GM18907 (cell line): ENCODE results near the gene MMD.
"Not testable (repeated sequence)": the region's sequence is repeated elsewhere in the genome, so short reads cannot be mapped to it uniquely, and the experiment has no call there.

Experiments
- ATAC-seq: cut with Tn5 transposase; IDR thresholded peaks from one replicate; pipeline ENCODE4 v1.9.1; 2021; ENCODE audit warnings: mild to moderate bottlenecking, moderate library complexity; ENCODE audit not compliant: unreplicated experiment

MMD gene

DNA sequence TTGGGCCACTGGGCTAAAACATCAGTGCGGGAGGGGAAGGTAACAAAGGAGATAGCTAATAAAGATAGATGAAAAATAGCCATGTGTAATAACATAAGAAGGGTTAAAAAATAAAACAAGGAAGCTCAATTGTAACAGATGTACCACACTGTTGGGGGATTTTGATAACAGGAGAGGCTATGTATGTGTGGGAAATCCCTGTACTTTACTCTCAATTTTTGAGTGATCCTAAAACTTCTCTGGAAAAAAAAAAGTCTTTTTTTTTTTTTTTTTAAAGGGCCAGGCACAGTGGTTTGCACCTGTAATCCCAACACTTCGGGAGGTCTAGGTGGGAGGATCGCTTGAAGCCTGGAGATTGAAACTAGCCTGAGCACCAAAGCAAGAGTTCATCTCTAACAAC, 1.9 kb upstream of the MMD start:
- ATAC-seq = no peak

GRCh38 chr17:55422828-55423164, 1.2 kb upstream of the MMD start:
- ATAC-seq = not testable (repeated sequence)

- ATAC-seq = peak; percentile 14
Measured at GRCh38 chr17:55420776-55421178, 858 bp downstream of the MMD start.

DNA sequence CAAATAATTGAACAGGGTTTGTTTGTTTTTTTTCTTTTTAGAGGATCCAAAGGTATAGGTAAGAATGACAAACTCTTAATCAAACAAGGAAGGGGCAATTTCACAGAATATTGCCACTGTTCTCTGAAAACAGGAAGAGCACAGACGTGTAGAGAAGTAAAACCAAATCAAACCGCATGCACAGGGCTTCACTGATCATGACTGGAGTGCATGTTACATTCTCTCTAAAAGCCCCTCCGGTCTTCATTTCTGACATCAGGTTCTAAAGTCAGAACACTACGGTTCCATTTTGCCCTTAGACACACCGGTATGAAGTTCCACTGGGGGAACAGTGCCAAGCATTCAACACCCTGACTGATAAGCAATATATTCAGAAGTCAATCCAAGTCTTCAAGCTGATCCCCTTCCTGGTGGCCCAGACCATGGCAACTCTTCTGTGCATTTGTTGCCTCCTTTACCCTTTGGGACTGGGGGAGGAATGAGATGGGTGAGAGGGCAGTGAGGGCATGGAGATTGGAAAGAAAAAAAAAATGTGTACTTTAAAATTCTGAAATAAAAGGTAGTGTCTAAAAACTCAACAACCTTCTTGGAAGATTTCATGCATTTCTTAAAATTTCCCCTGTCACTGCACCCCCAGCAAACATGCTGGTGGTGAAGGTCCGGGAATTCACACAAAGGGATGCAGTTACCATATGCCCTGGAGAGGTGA, 1.4 kb downstream of the MMD start:
- peak; percentile 40 for ATAC-seq

- ATAC-seq = no peak
Measured at GRCh38 chr17:55418369-55419268, 3.0 kb downstream of the MMD start.

DNA sequence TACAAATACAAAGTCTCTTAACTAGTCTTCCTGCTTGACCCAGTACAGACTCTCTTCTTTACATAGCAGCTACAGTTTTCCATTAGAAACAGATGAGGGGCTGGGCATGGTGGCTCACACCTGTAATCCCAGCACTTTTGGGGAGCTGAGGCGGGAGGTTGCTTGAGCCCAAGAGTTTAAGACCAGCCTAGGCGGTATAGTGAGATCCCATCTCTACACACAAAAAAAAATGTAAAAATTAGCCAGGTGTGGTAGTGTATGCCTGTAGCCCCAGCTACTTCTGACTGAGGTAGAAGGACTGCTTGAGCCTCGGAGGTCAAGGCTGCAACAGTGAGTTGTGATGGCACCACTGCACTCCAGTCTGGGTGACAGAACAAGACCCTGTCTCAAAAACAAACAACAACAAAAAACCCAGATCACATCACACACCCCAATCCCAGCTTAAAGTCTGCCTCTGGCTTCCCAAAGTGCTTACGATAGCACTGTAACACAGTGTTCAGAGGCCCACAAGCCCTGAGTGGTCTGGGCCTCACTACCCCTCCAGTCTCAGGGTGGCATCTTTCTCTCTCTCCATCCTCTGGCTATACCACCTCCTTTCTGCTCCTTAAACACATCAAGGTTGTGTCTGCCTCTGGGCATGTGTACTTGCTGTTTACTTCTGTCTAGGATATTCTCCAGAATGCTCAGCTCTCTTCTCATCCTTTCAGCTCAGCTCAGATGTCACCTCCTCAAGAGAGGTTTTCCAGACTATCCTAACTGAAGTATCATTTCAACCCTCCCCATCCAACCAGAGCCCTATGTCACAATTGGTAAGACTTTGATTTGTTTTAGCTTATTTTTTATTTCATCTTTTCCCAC, 4.0 kb downstream of the MMD start:
- no peak for ATAC-seq

GRCh38 chr17:55416470-55417052, 5.1 kb downstream of the MMD start:
- ATAC-seq = no peak

- ATAC-seq = no peak
Measured at GRCh38 chr17:55416000-55416399, 5.6 kb downstream of the MMD start.

GRCh38 chr17:55414983-55415382, 6.7 kb downstream of the MMD start:
- no peak for ATAC-seq

- ATAC-seq = no peak
Measured at GRCh38 chr17:55413825-55414489, 7.7 kb downstream of the MMD start.

DNA sequence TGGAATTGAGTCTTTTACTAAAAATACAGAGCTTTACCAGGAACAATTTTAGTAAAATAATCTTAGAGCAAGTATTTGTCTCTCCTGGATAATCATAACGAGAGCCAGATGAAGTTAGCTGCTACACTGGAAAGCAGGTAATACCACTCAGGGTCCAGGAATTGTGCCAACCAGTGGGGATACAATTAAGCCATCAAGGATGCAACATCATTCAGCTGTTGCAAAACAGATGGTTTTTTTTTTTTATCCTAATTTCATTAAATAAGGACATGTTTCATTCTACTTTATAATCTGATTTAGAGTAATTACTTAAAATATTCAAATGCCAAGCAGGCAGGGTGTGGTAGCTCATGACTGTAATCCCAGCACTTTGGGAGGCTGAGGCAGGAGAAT, 10.2 kb downstream of the MMD start:
- ATAC-seq = no peak

DNA sequence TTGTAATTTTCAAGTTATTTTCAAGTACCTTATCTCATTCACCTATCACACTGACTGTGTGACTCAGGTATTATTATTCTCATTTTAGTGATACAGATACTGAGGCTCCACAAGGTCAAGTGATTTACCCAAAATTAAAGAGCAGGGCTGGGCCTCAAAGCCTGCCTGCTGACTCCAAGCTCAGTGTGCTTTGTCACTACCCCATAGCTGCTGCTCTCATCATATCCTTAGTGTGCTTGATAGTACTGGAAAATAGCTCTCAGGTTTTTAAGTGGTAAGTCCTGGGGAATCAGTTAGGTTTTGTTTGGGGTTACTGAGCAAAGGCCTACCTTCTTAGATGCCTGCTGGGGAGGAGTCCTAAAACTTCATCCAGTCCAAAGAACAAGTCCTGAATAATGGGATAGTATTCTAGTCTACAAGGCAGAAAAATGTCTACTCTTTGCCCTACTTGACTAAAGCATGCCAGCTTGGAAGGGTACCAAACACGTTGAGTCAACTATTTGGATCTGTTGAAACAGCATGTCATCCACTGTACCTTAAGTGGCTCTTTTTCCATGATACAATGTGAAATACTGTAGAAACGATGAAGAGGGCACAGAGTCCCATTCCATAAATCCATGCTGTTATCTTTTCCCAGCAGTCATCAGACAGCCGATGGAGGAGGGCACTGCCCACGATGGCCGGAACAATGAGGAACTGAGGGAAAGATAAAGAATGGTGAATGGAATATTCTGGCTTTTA, 10.7 kb downstream of the MMD start:
- ATAC-seq = no peak

DNA sequence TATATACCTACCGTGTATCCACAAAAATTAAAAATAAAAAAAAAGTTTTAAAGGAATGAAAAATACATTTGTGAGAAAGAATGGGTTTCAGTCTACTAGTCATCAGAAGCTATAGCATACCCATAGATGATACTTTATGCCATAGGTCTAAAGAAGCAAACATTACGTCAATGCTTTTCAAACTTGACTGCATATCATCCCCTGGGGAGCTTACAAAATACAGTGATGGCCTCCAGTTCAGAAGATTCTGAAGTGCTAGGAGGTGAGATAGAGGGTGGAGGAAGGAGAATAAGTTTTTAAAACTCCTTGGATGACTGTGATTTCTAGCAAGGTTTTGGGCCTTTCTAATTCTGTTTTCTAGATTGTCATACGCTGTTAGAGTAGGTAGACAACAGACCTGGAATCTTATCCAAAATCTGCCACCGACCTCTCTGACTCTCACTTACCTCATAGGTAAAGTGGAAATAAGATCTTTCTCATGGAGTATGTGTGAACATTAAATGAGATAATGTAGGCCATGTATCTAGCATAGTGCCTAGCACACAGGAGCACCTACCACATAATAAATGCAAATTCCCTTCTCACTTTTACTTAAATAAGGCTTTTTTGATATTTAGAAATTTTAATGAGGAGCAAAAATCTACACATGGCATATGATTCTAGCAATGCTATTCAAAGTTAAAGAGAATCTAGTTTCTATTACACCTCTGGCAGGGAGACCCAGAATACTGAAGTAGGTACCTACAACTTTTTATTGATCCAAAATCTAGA, 12.4 kb downstream of the MMD start:
- no peak for ATAC-seq

DNA sequence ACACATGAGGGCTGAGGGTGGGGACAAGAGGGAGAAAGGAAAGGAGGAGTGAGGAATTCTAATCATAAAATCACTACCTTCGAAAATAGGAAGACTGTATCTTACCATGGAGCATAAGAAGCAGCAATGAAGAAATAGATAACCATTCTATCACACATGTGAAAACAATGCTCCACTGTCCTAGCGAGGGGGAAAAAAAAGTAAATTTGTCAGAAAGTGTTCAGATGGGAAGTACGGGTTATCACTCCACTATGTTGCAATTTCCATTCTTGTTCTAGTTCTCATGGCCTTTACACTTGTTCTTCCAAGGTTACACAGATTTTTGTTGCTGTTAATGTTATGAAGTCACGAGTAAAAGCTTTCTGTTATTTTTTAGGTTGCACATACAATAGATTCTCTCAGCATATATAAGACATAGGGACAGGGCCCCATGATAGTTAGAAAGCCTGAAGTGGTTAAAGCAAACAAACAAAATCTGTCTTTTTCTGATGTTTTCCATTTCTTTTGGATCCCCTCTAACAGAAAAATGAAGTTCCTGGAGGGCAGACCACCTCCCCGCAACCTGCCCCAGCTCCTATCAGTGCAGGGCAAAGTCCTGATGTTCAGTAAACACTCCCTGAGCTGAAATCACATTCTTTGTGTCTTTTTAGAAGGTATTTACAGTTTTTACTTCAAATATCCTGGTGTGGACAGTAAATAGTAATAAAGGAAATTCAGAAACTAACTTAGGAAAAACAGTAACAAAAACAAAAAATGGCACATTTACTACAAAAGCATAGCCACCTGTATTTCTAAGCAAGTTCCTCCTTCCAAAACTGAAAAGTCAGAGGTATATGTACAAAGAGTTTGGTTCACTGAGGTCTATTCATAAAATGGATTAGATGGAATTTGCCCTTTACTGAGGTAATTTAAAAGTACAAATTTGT, 13.7 kb downstream of the MMD start:
- ATAC-seq = no peak

- no peak for ATAC-seq
Measured at GRCh38 chr17:55405600-55405999, 16.0 kb downstream of the MMD start.

DNA sequence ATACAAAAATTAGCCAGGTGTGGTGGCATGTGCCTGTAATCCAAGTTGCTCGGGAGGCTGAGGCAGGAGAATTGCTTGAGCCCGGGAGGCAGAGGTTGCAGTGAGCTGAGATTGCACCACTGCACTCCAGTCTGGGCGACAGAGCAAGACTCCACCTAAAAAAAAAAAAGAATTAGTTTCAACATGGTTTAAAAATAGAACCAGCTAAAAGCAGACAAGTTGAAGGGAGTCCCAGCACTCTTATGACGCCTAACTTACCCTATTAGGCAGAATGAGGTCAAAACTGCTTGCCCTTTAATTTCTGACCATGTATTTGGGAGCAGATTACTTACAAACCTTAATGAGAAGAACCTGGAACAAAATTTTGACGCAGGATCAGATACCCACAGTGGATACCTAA, 17.4 kb downstream of the MMD start:
- ATAC-seq = not testable (repeated sequence)

DNA sequence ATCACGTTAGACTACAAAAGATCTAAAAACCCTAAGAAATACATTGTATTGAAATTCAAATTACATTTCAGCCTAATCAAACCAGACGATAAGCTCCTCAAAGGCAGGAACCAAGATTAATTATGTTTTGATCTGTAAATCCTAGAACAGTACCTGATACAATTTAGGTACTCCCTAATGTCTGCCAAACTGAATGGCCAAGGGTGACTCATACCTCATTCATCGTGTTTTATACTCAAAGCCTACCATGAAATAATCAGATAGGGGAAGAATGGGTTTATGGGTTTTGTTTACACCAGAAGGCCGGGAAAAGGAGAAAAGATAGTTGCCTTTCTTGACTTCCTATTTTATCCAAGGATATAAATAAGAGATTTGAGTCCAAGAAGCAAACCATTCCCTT, 19.3 kb downstream of the MMD start:
- ATAC-seq = no peak

GRCh38 chr17:55398689-55399088, 22.9 kb downstream of the MMD start:
- ATAC-seq = no peak
